Skeletal muscle cell (primary cell): Measurements from ENCODE around the gene TMTC1.
"Not testable (repeated sequence)": the region's sequence is repeated elsewhere in the genome, so short reads cannot be mapped to it uniquely, and the experiment has no call there.

ENCODE experiments used
- DNase-seq: peaks from one replicate; pipeline ENCODE4 v3.0.0-alpha.2; 2010; ENCODE audit warnings: low read depth
- H3K4me3 ChIP-seq: 2 replicates; pipeline ENCODE4 v1.5.1; 2011; ENCODE audit warnings: low read depth, mild to moderate bottlenecking, control low read depth, low read length, moderate library complexity

TMTC1 gene

GRCh38 chr12:29562110-29562804, 221.5 kb downstream of the TMTC1 start:
- DNase-seq = no peak
- H3K4me3 ChIP-seq = no peak overlapping the region

- H3K4me3 ChIP-seq = no peak overlapping the region
- DNase-seq = no peak
Measured at GRCh38 chr12:29561664-29562071, 222.1 kb downstream of the TMTC1 start.

DNA sequence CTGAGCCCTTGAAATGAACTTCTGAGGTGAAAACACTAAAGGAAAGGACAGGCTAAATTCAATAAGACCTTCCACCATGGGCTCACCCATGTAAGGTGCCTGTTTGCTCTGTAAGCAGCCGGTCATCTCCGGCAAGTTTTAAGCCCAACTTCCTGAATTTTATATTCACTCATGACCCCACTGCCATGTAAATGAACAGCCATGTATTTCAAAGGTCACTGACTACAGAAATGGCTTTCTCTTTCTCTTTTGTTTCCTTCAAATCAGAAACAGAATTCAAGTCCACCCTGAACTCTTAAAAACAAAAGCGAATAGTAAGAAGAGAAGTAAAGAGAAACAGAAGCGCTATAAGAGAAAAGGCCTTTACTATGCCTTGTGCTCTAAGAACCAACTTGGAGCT, 224.5 kb downstream of the TMTC1 start:
- no peak for DNase-seq
- H3K4me3 ChIP-seq = no peak overlapping the region

- no peak for DNase-seq
- H3K4me3 ChIP-seq = no peak overlapping the region
Measured at GRCh38 chr12:29556363-29556762, 227.4 kb downstream of the TMTC1 start.

DNA sequence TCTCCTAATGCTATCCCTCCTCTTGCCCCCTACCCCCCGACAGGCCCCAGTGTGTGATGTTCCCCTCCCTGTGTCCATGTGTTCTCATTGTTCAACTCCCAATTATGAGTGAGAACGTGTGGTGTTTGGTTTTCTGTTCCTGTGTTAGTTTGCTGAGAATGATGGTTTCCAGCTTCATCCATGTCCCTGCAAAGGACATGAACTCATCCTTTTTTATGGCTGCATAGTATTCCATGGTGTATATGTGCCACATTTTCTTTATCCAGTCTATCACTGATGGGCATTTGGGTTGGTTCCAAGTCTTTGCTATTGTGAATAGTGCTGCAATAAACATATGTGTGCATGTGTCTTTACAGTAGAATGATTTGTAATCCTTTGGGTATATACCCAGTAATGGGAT, 228.3 kb downstream of the TMTC1 start:
- H3K4me3 ChIP-seq = not testable (repeated sequence)

DNA sequence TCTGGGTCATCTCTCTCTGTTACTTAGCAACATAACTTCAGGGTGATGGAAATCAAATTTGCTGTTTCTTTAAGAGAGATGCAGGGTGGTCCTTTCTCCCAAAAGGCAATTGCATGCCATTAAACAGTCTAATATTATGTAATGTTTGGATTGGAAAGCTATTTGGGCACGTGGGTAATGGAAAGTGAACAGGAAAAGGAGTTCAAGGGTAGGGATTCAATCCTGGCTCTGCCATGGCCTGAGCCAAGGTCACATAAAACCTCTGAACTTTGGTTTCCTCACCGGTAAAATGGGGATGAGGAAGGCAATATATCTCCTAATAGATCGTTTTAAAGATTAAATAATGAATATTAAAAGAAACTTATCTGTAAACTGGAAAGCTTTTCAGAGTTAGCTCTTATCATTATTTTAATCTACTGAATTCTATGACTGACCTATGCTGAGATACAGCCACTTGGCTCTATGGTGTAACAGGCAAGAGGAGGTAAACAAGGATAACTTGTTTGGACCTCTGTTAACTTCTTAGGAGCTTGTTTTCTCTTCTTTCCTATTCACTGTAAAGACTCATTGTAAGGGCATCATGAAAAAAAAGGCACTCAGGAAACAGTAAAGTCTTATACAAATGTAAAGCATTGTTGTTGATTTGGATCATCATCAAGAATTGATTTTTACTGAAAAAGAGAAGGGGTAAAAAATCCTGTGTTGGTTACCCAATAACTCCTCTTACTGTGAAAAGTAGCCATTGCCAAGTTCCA, 230.6 kb downstream of the TMTC1 start:
- no peak for DNase-seq

More for the DNA sequence above, 228.3 kb downstream of the TMTC1 start:
- not testable (repeated sequence) for DNase-seq

DNA sequence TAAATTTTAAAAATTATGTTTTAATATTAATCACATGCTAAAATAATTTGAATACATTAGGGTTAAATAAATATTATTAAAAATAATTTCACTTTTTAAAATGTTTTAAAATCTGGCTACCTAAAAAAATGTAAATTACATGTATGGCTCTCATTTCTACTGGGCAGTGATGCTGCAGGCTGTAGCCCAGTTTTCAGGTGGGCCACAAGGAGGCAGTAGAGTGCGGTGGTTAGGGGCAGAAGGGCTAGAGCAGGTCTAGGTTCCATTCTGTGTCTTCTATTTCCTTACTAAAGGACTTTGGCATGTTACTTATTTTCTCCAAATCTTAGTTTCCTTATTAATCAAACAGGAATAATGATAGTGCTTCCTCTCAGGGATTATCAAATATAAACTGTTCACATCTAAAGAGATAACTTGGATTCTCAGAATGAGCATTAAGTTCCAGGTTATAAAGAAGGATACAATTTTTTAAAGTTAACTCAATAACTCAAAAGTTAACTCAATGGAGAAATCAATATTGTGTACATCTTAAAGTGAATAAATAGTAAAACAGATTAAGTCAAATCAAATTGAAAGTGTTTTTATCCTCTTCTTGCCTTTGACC, 231.3 kb downstream of the TMTC1 start:
- no peak overlapping the region for H3K4me3 ChIP-seq
- no peak for DNase-seq

More for the DNA sequence above, 230.6 kb downstream of the TMTC1 start:
- no peak overlapping the region for H3K4me3 ChIP-seq

DNA sequence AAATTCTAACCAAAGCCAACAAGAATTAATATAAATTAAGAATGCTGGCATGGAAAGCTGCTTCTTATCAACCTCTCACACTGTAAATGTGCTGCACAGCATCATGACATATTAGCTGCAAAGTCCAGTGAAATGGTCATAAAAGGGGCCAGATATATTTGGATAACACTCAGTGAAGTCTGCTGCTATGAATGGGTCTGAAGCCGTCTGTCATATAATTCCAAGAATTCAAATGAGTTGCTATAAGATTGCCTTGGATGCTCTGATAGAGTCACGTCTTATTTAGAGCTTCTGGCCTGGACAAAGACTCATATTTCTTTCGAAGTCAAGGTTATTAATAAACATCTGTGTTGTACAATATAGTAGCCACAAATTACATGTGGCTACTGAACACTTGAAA, 231.9 kb downstream of the TMTC1 start:
- H3K4me3 ChIP-seq = no peak overlapping the region
- no peak for DNase-seq

DNA sequence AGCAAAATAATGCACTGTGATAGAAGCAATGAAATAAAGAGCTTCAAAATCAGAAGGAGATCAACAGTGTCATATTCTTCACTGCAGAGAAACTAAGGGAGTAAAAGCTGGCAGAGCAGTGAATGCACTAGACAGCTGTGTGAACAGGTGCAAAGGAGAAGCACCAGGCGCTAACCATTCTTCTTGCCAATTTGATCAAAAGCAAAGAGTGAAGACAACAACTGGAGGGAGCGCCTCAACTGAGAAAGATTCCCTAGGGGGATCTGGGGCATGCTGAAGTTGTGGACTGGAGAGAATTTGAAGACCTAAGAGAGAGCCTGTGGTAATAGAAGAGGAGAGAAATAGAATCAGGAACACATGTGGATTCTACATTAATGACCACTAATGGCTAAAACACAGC, 235.9 kb downstream of the TMTC1 start:
- no peak overlapping the region for H3K4me3 ChIP-seq

GRCh38 chr12:29547151-29547632, 236.6 kb downstream of the TMTC1 start:
- no peak overlapping the region for H3K4me3 ChIP-seq
- no peak for DNase-seq

More for the DNA sequence above, 235.9 kb downstream of the TMTC1 start:
- peak; percentile 61 for DNase-seq

- no peak for DNase-seq
- no peak overlapping the region for H3K4me3 ChIP-seq
Measured at GRCh38 chr12:29546000-29546399, 237.7 kb downstream of the TMTC1 start.

DNA sequence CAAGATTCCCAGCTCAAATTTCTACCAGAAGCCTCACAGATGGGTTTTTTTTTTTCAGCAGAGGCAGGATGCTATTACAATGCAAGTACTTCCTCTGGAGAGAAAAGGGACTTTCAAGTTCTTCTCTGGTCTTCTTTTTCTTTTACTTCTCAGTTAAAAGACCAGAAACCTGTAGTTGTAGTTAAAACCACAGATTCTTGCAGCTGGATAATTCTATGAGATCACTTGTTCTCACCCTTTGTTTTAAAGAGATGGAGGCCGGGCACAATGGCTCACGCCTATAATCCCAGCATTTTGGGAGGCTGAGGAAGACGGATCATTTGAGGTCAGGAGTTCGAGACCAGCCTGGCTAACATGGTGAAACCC, 238.7 kb downstream of the TMTC1 start:
- no peak for DNase-seq
- no peak overlapping the region for H3K4me3 ChIP-seq

DNA sequence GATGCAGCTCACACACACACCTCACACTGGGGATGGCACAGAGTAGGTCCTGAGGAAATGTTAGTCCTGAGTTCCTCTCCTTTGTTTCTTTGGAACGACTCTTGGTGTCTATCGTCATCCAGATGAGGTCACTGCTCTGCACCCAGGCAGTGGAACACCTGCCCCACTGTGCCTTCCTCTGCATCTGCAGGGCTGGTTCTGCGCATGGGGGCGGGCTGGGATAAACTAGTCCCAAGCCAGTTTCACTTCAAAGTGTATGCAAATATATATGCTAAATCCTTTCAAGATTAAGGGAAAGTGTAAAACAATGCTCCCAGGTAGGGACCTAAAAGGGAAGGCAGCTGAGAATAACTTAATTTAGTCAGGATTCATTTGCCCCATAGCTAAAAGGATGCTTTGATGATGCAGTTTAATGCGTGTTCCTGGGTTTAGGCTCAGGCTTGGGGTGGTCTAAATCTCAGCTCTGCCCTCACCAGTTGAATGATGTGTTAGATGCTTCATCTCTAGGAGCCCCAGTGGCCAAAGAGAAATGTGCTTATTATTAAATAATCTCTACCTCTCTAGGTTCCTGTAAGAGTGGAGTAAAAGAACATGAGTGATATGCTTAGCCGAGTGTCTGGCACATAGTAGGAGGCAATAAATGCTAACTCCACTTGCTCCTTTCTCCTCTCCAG, 239.2 kb downstream of the TMTC1 start:
- no peak for DNase-seq
- no peak overlapping the region for H3K4me3 ChIP-seq

- H3K4me3 ChIP-seq = no peak overlapping the region
- DNase-seq = no peak
Measured at GRCh38 chr12:29543036-29543435, 240.7 kb downstream of the TMTC1 start.

DNA sequence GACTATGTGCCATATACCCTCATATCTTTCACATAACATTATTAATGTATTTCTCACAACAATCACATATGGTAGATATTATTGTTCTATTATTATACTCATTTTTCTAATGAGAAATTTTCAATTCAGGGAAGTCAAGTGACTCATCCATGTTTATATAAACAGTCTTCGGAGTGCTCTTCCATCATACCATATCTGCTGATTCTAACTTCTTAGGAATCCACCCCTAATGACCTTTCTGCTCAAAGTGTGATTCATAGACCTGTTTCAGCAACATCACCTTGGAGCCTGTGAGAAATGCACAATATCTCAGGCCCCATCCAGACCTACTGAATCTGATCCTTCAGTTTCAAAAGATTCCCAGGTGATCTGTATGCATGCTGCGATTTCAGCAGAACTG, 246.4 kb downstream of the TMTC1 start:
- no peak for DNase-seq
- H3K4me3 ChIP-seq = no peak overlapping the region

DNA sequence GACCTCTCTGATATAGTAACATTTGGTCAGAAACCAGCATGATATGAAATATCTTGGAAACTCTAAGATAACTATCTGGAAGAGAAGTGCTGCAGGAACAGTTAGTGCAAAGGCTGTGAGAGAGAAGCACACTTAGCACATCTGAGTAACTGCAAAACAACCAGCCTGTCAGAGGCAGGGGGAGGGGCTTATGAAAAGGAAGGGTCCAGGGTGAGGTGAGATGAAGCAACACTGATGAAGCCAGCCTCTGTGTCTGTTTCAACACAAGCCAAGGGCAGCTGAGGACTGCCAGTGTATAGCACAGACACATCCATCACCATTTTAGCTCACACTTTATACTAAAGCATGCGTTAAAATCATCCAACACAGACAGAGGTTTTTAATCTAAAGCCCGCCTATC, 248.8 kb downstream of the TMTC1 start:
- peak; percentile 52 for DNase-seq
- no peak overlapping the region for H3K4me3 ChIP-seq

GRCh38 chr12:29533815-29534489, 249.8 kb downstream of the TMTC1 start:
- H3K4me3 ChIP-seq = no peak overlapping the region
- DNase-seq = no peak

GRCh38 chr12:29531471-29531870, 252.3 kb downstream of the TMTC1 start:
- no peak overlapping the region for H3K4me3 ChIP-seq

GRCh38 chr12:29530436-29530835, 253.3 kb downstream of the TMTC1 start:
- H3K4me3 ChIP-seq = no peak overlapping the region
- no peak for DNase-seq

More at GRCh38 chr12:29531471-29531870, 252.3 kb downstream of the TMTC1 start:
- no peak for DNase-seq
